Stimulated activated CD4-positive, alpha-beta T cell treated with anti-CD3 and anti-CD28 coated beads, TNF-alpha, amount 100 ng/mL, for 24 hours (primary cell): Measurements from ENCODE around the gene GTF3C5.

ENCODE experiments used
- DNase-seq, 3 experiments: peaks; one replicate each; pipeline ENCODE4 v3.0.0-alpha.2; 2020; ENCODE audit warnings: low read depth in 3 of 3

GTF3C5 gene

GRCh38 chr9:133107245-133107722 lies 76.5 kb downstream of the GTF3C5 start:
- no peak for DNase-seq
